Measurements from ENCODE around the gene CBLN3.

Gene CBLN3

GRCh38 chr14:24439830-24440605 lies 10.6 kb upstream of the CBLN3 start:
- in situ Hi-C loops (cut with HindIII; ENCODE audit: low sequenced_read_pairs), result no loop called here

GRCh38 chr14:24439257-24439656 lies 9.8 kb upstream of the CBLN3 start:
- in situ Hi-C loops (cut with HindIII; ENCODE audit: low sequenced_read_pairs), result no loop called here

GRCh38 chr14:24438223-24439097 lies 9.0 kb upstream of the CBLN3 start:
- in situ Hi-C loops (cut with HindIII; ENCODE audit: low sequenced_read_pairs), result no loop called here

GRCh38 chr14:24437736-24438067 lies 8.2 kb upstream of the CBLN3 start:
- in situ Hi-C loops (cut with HindIII; ENCODE audit: low sequenced_read_pairs), result no loop called here

GRCh38 chr14:24437020-24437735 lies 7.7 kb upstream of the CBLN3 start:
- in situ Hi-C loops (cut with HindIII; ENCODE audit: low sequenced_read_pairs), result no loop called here

- in situ Hi-C loops (cut with HindIII; ENCODE audit: low sequenced_read_pairs), result no loop called here
Observed at GRCh38 chr14:24436355-24437019, 7.0 kb upstream of the CBLN3 start.

GRCh38 chr14:24435998-24436354 lies 6.5 kb upstream of the CBLN3 start:
- in situ Hi-C loops (cut with HindIII; ENCODE audit: low sequenced_read_pairs), result no loop called here

- in situ Hi-C loops (cut with HindIII; ENCODE audit: low sequenced_read_pairs), result no loop called here
Observed at GRCh38 chr14:24435192-24435810, 5.8 kb upstream of the CBLN3 start.

- in situ Hi-C loops (cut with HindIII; ENCODE audit: low sequenced_read_pairs), result no loop called here
Observed at GRCh38 chr14:24434676-24435075, 5.2 kb upstream of the CBLN3 start.

GRCh38 chr14:24434036-24434435 lies 4.6 kb upstream of the CBLN3 start:
- in situ Hi-C loops (cut with HindIII; ENCODE audit: low sequenced_read_pairs), result no loop called here

- in situ Hi-C loops (cut with HindIII; ENCODE audit: low sequenced_read_pairs), result no loop called here
Observed at GRCh38 chr14:24432259-24433131, 3.0 kb upstream of the CBLN3 start.

- in situ Hi-C loops (cut with HindIII; ENCODE audit: low sequenced_read_pairs), result no loop called here
Observed at GRCh38 chr14:24431569-24432258, 2.2 kb upstream of the CBLN3 start.

- in situ Hi-C loops (cut with HindIII; ENCODE audit: low sequenced_read_pairs), result no loop called here
Observed at GRCh38 chr14:24430682-24431568, 1.5 kb upstream of the CBLN3 start.

- in situ Hi-C loops (cut with HindIII; ENCODE audit: low sequenced_read_pairs), result no loop called here
Observed at GRCh38 chr14:24430143-24430681, 744 bp upstream of the CBLN3 start.

- in situ Hi-C loops (cut with HindIII; ENCODE audit: low sequenced_read_pairs), result no loop called here
Observed at GRCh38 chr14:24428628-24429394, 657 bp downstream of the CBLN3 start.

GRCh38 chr14:24427537-24428508 lies 1.6 kb downstream of the CBLN3 start:
- in situ Hi-C loops (cut with HindIII; ENCODE audit: low sequenced_read_pairs), result no loop called here
